Endodermal cell (in vitro differentiated cells): ENCODE measurements around the gene P2RY8. TPM values are rescaled to one million over a fixed set of nuclear protein-coding genes. Genes with fewer than 3 reads are reported as not detected.

Source experiments
- DNase-seq: peaks from one replicate; pipeline ENCODE4 v3.0.0-alpha.2; 2017
- H3K27ac ChIP-seq: 2 replicates; pipeline ENCODE4 v1.5.1; 2013; ENCODE audit warnings: mild to moderate bottlenecking, low read depth, low read length, moderate library complexity
- H3K27me3 ChIP-seq: 2 replicates; pipeline ENCODE4 v1.6.1; 2013; ENCODE audit warnings: mild to moderate bottlenecking, low read length, moderate library complexity; ENCODE audit not compliant: insufficient read depth, control insufficient read depth, poor library complexity, severe bottlenecking
- H3K36me3 ChIP-seq: 2 replicates; pipeline ENCODE4 v1.7.0; 2013; ENCODE audit warnings: mild to moderate bottlenecking, low read length, moderate library complexity; ENCODE audit not compliant: control insufficient read depth, insufficient read depth
- H3K4me1 ChIP-seq: one replicate; pipeline ENCODE4 v1.7.0; 2013; ENCODE audit warnings: low read length; ENCODE audit not compliant: control insufficient read depth, insufficient read depth
- H3K4me3 ChIP-seq: 2 replicates; pipeline ENCODE4 v1.5.1; 2013; ENCODE audit warnings: mild to moderate bottlenecking, low read length, moderate library complexity
- H3K9ac ChIP-seq: 2 replicates; pipeline ENCODE4 v1.6.1; 2013; ENCODE audit warnings: mild to moderate bottlenecking, low read length, moderate library complexity; ENCODE audit not compliant: poor library complexity, severe bottlenecking; ENCODE audit errors: extremely low read depth
- H3K9me3 ChIP-seq: 2 replicates; pipeline ENCODE4 v1.6.1; 2013; ENCODE audit warnings: mild to moderate bottlenecking, low read length, moderate library complexity; ENCODE audit not compliant: control insufficient read depth
- H3K27ac Mint-ChIP-seq: 2 replicates; pipeline ENCODE4 v1.8.0; 2020; ENCODE audit warnings: mixed read lengths
- H3K27me3 Mint-ChIP-seq: 2 replicates; pipeline ENCODE4 v1.8.0; 2021; ENCODE audit warnings: mild to moderate bottlenecking, mixed read lengths; ENCODE audit not compliant: insufficient read depth
- H3K36me3 Mint-ChIP-seq: 2 replicates; pipeline ENCODE4 v1.8.0; 2020; ENCODE audit warnings: low read depth, mixed read lengths
- H3K4me1 Mint-ChIP-seq: 2 replicates; pipeline ENCODE4 v1.8.0; 2020; ENCODE audit warnings: mixed read lengths
- H3K4me3 Mint-ChIP-seq: 2 replicates; pipeline ENCODE4 v1.8.0; 2020; ENCODE audit warnings: mild to moderate bottlenecking, moderate library complexity, mixed read lengths
- H3K9me3 Mint-ChIP-seq: 2 replicates; pipeline ENCODE4 v1.8.0; 2020; ENCODE audit warnings: mild to moderate bottlenecking, mixed read lengths
- WGBS, 2 experiments: methylation state at CpG; one replicate each; pipeline versions ENCODE4 v1.1.5 to v1.1.7; 2013; ENCODE audit warnings: missing lambda C conversion rate in 2 of 2, mixed read lengths in 1 of 2; ENCODE audit not compliant: insufficient coverage in 1 of 2, insufficient read length in 1 of 2; 5-methylcytosine and 5-hydroxymethylcytosine counted together
- total RNA-seq, 2 donors: library from RNA; stranded (reverse); fragmentation: NEBNext Ultra II Directional in 1 of 2; extraction: Animal tissue kit (Norgen Biotek cat#: 25700) in 1 of 2; gene quantifications; 2 replicates in 1 of 2; 3 replicates in 1 of 2; pipeline ENCODE4 v1.2.1, GENCODE V29; 2021
- TF ChIP-seq, protein P1 (sequence below): fragments of 200-600 bp; sonication (generic); conservative IDR thresholded peaks from 2 replicates; pipeline ENCODE4 v1.5.0; 2021; ENCODE audit warnings: antibody characterized with exemption, mild to moderate bottlenecking

P2RY8 gene
- total RNA-seq, 2 donors from 2014 or later: not detected

- H3K9ac ChIP-seq: no peak overlapping the region
- H3K27me3 ChIP-seq: no peaks in the 10 kb centered on the region
- no peak overlapping the region for H3K4me3 Mint-ChIP-seq
- H3K36me3 Mint-ChIP-seq: peaks cover 60% of the 10 kb centered on the region
- H3K4me1 ChIP-seq: no peaks in the 10 kb centered on the region
- TF ChIP-seq, protein P1, sequence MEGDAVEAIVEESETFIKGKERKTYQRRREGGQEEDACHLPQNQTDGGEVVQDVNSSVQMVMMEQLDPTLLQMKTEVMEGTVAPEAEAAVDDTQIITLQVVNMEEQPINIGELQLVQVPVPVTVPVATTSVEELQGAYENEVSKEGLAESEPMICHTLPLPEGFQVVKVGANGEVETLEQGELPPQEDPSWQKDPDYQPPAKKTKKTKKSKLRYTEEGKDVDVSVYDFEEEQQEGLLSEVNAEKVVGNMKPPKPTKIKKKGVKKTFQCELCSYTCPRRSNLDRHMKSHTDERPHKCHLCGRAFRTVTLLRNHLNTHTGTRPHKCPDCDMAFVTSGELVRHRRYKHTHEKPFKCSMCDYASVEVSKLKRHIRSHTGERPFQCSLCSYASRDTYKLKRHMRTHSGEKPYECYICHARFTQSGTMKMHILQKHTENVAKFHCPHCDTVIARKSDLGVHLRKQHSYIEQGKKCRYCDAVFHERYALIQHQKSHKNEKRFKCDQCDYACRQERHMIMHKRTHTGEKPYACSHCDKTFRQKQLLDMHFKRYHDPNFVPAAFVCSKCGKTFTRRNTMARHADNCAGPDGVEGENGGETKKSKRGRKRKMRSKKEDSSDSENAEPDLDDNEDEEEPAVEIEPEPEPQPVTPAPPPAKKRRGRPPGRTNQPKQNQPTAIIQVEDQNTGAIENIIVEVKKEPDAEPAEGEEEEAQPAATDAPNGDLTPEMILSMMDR: no peak
- peaks cover 38% of the 10 kb centered on the region for H3K9me3 Mint-ChIP-seq
- H3K9me3 ChIP-seq: peaks cover 35% of the 10 kb centered on the region
- no peak for DNase-seq
- H3K36me3 ChIP-seq: peaks cover 60% of the 10 kb centered on the region
- H3K27me3 Mint-ChIP-seq: no peaks in the 10 kb centered on the region
- H3K27ac ChIP-seq: no peak overlapping the region
- WGBS, 2 experiments: 85 to 100% methylated on average over 4 to 13 of the region's 14 CpGs
- peaks cover 12% of the 10 kb centered on the region for H3K4me1 Mint-ChIP-seq
- H3K4me3 ChIP-seq: no peak overlapping the region
- H3K27ac Mint-ChIP-seq: peak overlapping the region; percentile 24
Observed at GRCh38 chrX:1420371-1420770, 116.6 kb downstream of the P2RY8 start.

DNA sequence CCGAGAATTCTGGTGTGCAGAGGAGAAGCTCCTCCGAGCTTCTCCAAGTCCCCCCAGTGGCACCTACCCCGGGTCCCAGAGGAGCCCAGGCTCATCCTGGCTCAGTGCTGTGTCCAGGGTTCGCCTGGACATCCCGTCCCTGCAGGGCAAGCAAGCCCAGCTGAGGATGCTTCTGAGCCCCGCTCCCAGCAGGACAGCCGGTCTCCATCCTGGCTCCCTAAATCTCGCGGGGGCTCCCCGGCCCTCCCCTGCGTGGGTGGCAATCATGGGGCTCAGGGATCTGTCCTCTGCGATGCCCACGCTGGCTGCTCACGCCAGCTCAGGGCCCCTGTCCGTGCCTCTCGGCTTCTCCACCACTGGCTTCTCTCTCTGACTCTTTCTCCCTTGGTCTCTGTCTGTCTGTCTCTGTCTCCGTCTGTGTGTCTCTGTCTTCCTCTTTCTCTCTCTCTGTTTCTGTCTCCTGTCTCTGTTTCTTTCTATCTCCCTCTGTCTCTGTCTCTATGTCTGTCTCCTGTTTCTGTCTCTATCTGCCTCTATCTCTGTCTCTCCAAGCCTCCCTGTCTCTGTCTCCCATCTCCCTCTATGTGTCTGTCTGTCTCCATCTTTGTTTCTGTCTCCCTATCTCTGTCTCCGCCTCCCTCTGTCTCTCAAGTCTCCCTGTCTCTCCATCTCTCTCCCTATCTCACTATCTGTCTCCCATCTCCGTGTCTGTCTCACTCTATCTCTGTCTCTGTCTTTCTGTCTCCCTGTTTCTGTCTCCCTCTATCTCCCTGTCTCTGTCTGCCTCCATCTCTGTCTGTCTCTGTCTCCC lies 117.2 kb downstream of the P2RY8 start:
- Histone ChIP-seq H3K4me3 (no peak overlapping the region), H3K27me3 (no peaks in the 10 kb centered on the region), H3K36me3 (peaks cover 54% of the 10 kb centered on the region), H3K9ac (no peak overlapping the region), H3K27ac (no peak overlapping the region), H3K4me1 (no peaks in the 10 kb centered on the region), H3K9me3 (peaks cover 35% of the 10 kb centered on the region)
- Mint-ChIP-seq H3K36me3 (peaks cover 58% of the 10 kb centered on the region), H3K27me3 (no peaks in the 10 kb centered on the region), H3K27ac (peak overlapping the region; percentile 27), H3K9me3 (peaks cover 35% of the 10 kb centered on the region), H3K4me3 (no peak overlapping the region), H3K4me1 (peaks cover 12% of the 10 kb centered on the region)
- TF ChIP-seq, protein P1: no peak
- DNase-seq: no peak
- 87% methylated on average over 18 to 19 of the region's 19 CpGs for WGBS, 2 experiments

DNA sequence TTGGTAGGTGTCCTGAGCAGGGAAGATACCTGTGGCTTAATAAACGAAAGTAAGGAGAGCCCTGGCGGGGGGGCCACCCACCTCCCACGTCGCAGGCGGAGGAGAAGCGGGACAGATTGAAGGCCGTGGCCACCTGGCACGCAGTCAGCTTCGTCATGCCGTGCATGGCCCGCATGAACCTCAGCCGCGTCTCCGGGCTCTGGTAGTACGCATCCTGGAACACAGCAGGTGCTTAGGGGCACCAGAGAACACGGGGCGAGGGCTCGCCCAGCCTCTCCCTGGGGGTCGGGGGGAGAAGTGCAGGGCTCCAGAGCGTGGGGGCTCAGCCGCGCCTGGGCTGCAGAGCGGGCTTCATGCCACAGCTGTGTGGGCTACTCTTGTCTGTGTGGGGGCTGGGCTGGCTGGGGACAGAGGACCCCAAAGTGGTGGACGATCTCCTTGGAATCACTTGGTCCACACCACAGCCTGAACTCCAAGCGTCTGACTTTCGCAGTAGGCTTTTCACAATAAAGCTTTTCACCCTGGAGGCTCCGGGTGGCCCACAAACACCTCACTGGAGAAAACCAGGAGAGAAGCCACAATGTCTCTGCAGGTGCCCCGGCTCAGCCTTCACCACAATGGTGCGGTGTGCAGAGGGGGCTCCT lies 118.0 kb downstream of the P2RY8 start:
- peaks cover 35% of the 10 kb centered on the region for H3K9me3 ChIP-seq
- no peak overlapping the region for H3K4me3 ChIP-seq
- no peaks in the 10 kb centered on the region for H3K4me1 ChIP-seq
- TF ChIP-seq, protein P1: no peak
- no peaks in the 10 kb centered on the region for H3K27me3 ChIP-seq
- Mint-ChIP-seq H3K4me3 (no peak overlapping the region), H3K4me1 (peaks cover 12% of the 10 kb centered on the region), H3K27ac (no peak overlapping the region), H3K9me3 (peaks cover 32% of the 10 kb centered on the region), H3K36me3 (peaks cover 59% of the 10 kb centered on the region), H3K27me3 (no peaks in the 10 kb centered on the region)
- DNase-seq: no peak
- 89 to 95% methylated on average over 17 to 29 of the region's 29 CpGs for WGBS, 2 experiments
- H3K27ac ChIP-seq: no peak overlapping the region
- peaks cover 57% of the 10 kb centered on the region for H3K36me3 ChIP-seq
- H3K9ac ChIP-seq: no peak overlapping the region
